GM12892 (cell line): ENCODE measurements around the gene CPXM2.

Experiments used
- POLR2A ChIP-seq: IDR thresholded peaks from 2 replicates; pipeline ENCODE4 v1.6.1; 2011; ENCODE audit warnings: low read depth, low read length, control low read depth
- POLR2AphosphoS5 ChIP-seq: IDR thresholded peaks from 2 replicates; pipeline ENCODE4 v1.6.1; 2011; ENCODE audit warnings: low read depth, low read length, control low read depth

- TF ChIP-seq POLR2AphosphoS5 (no peak), POLR2A (no peak)
Measured at GRCh38 chr10:123771877-123772644, 119.5 kb downstream of the CPXM2 start.
